ENCODE measurements around the gene GSTT2.

The GSTT2 gene

DNA sequence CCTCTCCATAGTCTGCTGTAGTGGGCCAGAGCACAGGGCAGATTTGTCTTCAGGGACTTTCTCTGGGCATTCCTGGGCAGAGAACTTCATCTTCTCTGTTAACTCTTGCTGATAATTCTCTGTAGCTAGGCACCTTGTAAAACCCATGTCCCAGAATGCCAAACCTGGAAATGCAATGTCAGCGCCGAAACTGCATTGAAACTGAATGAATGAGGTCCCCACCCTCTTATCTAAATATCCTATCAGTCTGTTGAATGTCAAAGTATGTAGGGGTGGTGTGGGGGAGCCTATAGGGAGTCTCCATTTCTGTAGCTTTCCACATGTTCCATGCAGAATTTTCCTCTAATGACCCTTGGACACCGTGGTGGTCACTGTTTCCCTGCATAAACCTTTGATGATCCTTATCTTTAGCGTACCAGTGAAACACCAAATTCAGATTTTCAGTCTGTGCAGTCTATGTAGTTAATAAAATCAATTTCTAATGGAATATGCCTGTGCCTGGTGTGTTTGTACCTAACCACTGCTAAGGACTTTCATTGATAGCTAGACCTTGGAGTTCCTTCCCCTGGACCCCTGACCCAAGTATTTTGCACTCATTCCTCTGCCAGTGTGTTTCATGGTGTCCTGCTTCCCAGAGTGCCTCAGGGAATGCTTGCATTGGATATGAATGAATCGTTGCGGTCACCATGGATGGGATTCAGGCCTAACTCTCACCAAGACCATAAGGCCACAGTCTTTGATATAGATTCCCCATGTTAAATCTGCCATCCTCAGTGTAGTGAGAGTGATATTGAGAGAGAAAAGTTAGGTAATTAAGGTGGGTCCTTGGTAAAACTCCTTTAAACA lies 28.7 kb downstream of the GSTT2 start:
- no peak for DNase-seq (ENCODE audit: low spot score)

DNA sequence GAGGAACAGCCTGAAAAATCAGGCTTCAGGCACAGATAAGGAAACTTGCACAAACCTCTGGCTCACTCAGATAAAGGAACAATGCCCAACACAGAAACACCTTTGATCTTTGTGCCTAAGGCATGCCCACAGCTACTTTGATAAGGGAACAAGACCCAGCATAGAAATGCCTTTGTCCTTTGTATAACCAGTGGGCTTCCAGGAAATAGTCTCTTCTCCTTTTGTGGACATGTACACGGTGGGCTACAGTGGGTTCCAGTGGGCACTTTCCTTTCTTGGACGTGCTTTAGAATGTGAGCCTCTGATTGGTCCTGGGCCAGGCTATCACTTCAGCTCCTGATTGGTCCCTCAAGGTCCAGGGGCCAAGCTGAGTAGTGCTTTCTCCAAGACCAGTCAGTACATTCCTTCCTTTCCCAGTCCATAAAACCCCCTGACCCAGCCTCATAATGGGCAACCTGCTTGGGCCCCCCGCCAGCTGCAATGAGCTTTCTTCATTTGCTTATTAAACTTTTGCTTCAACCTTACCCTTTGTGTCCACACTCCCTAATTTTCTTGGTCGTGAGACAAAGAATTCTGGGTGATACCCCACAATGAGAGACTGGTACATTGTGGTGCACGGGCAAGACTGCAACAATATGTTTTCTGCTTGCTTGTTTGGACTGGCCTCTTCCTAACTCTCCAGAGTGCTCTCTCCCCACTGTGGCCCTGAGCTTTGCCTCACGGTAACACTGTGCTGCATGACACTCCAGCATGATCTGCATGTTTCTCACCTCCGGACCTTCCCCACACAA lies 29.5 kb downstream of the GSTT2 start:
- DNase-seq (ENCODE audit: low spot score), result no peak

DNA sequence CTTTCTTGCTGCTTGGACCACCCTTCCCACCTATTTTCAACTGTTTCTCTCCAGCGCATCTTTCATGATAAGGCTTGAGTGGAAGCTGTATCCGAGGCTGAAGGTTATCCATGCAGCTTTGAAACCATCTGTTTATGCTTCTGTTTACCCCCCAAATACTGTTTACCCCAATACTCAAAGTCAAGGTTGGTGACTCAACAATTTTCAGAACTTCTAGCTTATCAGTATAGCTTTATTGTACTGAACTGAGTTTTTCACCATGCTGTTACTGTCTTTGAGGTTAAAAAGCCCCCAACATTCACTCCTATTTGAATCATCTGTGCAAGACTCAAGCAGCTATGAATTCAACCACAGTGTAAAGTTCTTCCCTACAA lies 30.1 kb downstream of the GSTT2 start:
- DNase-seq (ENCODE audit: low spot score), result no peak

DNA sequence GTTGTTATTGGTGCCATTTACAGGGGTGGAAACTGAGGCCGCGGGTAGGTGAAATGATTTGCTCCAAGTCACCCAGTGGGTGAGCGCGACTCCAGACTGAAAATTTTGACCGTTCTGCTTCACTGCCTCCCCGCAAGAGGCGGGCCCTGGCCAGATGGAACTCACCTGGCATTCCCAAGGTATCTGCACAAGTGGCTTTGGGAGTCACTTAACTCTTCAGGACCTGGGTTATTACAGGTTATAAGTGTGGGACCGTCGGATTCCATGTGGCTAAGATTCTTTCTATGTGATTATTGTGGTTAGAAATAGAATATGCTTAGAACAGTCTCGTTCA lies 31.8 kb downstream of the GSTT2 start:
- DNase-seq (ENCODE audit: low spot score), result no peak

DNA sequence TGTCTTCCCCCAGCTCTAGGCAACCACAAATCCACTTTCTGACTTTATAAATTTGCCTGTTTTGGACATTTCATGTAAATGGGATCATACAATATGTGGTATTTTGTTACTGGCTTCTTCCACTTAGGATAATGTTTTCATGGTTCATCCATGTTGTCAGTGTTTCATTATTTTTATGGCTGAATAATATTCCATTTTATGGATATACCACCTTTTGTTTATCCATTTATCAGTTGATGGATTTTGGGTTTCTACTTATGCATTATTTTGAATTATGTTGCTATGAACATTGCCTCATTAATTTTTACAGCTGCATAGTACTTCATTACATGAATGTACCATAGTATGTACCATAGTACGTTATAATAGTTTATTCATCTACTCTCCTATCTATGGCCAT lies 36.2 kb downstream of the GSTT2 start:
- no peak for DNase-seq (ENCODE audit: low spot score)

DNA sequence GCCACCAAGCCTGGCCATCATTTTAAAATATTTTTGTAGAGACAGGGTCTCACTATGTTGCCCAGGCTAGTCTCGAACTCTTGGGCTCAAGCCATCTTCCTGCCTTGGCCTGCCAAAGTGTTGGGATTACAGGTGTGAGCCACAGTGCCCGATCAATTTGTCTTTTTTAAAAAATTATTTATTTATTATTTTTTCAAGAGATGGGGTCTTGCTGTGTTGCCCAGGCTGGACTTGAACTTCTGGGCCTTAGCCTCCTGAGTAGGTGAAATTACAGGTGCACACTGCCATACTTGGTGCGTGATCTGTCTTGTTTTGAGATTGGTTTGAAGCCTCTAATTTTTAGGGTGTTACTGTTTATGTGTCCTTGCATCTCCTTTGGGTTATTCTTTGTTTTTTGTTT lies 41.4 kb downstream of the GSTT2 start:
- DNase-seq (ENCODE audit: low spot score), result no peak

DNA sequence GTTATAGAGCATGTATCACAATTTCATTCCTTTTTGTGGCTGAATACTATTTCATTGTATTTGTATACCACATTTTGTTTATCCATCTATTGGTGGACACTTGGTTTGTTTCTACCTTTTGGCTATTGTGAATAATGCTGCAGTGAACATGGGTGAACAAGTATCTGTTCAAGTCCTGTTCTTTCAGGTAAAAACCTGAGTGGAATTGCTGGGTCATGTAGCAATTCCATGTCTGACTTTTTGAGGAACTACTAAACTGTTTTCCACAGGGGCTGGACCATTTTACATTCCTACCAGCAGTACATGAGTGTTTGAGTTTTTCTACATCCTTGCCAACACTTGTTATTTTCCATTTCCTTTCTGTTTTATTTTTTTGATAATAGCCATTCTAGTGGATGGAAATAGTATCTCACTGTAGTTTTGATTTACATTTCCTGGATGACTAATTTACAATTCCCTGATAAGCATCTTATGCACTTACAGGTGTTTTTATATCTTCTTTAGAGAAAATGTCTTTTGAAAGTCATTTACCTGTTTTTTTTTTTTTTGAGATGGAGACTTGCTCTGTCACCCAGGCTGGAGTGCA lies 43.4 kb downstream of the GSTT2 start:
- no peak for DNase-seq (ENCODE audit: low spot score)

DNA sequence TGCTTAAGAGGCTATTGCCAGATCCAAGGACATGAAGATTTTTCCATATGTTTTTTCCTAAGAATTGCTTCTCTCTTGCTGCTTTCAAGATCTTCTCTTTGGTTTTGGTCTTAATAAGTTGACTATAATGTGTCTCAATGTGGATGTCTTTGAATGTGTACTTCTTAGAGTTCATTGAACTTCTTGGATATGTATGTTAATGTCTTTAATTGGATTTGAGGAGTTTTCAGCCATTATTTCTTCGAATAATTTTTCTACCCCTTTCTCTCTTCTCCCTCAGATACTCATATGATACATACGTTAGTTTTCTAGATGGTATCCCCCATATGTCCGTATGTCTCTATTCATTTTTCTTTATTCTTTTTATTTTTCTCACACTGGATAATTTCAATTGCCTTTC lies 44.4 kb downstream of the GSTT2 start:
- no peak for DNase-seq (ENCODE audit: low spot score)

DNA sequence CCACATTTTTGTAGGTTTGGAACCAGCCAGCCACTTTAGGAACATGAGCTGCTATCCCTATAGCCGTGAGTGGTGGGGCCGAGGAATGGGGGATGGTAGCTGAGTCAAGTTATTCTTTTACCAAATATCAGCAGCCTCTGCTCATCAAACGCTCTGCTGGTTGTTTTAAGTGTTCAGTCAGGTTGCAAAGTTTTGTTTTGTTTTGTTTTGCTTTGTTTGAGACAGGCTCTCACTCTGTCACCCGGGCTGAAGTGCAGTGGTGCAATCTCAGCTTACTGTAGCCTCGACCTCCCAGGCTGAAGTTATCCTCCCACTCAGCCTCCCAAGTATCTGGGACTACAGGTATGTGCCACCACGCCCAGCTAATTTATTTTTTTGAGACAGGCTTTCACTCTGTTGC lies 45.5 kb downstream of the GSTT2 start:
- no peak for DNase-seq (ENCODE audit: low spot score)

DNA sequence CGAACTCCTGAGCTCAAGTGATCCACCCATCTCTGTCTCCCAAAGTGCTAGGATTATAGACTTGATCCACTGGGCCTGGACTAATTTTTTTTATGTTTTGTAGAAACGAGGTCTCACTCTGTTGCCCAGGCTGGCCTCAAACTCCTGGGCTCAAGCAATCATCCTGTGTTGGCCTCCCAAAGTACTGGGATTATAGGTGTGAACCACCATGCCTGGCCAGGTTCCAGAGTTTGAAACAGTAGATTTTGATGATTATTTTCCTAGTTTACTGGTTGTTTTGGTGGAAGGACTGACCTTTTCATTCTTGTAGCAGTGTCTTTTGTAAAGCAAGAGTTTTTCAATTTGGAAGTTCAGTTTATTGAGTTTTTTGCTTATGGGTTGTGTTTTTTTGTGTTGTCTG lies 46.1 kb downstream of the GSTT2 start:
- DNase-seq (ENCODE audit: low spot score), result no peak

DNA sequence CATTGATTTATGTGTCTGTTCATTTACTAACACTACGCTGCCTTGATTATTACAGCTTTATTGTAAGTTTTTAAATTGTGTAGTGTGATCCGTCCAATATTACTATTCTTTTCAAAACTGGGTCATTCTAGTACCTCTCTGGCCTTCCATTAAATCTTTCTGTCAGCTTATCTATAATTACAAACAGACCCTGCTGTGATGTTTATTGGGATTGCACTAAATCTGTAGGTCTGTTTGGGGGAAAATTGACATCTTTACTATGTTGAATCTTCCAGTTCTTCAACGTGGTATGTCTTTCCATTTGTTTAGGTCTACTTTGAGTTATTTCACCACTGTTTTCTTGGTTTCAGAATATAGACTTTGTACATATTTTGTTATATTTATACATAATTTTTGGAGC lies 46.8 kb downstream of the GSTT2 start:
- no peak for DNase-seq (ENCODE audit: low spot score)

DNA sequence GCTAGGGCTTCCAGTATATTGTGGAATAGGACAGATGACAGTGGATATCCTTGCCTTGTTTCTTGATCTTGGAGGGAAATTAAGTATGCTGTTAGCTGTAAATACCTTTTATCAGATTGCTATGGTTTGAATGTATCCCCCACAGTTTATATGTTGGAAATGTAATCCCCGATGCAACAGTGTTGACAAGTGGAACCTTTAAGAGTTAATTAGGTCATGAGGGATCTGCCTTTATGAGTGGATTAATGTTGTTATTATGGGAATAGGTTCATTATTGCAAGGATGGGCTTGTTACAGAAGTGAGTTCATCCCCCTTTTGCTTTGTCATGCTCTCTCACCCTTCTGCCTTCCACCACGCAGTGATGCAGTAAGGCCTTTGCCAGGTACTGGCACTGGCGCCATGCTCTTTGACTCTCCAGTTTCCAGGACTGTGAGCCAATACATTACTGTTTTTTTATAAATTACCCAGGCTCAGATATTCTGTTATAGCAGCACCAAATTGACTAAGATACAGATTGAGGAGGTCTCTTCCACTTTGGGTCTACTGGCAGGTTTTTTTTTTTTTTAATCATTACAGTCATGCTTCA lies 47.5 kb downstream of the GSTT2 start:
- no peak for DNase-seq (ENCODE audit: low spot score)

DNA sequence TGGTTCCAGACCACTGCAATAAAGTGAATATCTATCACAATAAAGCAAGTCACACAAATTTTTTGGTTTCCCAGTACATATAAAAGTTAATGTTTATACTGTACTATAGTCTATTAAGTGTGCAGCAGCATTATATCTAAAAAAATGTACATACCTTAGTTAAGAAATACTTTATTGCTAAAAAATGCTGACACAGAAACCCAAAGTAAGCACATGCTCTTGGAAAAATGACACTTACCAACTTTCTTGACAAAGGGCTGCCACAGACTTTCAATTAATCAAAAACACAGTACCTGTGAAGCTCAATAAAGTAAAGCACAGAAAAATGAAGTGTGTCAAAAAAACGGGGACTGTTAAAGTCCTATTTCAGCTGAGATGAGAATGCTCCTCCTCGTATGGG lies 48.1 kb downstream of the GSTT2 start:
- no peak for DNase-seq (ENCODE audit: low spot score)

DNA sequence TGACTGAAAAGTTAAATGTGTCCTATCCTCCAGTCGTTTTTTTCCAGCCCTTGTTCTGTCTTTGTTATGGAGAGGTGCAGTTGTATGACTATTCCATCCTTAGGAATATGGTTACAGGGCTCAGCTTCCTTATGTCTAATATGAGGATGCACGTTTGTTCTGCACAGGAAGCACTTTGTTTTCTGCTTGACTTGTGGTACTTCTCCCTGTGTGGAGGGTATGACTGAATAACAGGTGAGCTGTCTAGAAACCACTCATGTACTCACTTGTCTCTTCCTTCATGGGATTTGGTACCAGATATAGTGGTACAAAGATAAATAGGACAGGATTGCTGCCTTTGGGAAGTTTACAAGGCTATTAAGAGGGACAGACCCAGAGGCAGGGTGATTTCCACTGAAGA lies 48.6 kb downstream of the GSTT2 start:
- DNase-seq (ENCODE audit: low spot score), result no peak

DNA sequence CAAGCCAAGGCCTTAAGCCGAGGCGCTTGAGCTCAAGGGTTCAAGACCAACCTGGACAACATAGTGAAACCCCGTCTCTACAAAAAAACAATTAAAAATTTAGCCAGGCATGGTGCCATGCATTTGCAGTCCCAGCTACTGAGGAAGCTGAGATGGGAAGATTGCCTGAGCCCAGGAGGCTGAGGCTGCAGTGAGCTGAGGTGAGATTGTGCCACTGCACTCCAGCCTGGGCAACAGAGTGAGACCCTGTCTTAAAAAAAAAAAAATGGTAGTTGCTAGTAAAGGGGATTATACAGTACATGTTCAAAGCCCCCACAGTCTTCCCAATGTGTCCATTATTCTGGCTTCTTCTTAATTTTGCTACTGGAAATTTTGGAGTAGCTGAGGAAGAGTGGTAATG lies 49.4 kb downstream of the GSTT2 start:
- DNase-seq (ENCODE audit: low spot score), result no peak

DNA sequence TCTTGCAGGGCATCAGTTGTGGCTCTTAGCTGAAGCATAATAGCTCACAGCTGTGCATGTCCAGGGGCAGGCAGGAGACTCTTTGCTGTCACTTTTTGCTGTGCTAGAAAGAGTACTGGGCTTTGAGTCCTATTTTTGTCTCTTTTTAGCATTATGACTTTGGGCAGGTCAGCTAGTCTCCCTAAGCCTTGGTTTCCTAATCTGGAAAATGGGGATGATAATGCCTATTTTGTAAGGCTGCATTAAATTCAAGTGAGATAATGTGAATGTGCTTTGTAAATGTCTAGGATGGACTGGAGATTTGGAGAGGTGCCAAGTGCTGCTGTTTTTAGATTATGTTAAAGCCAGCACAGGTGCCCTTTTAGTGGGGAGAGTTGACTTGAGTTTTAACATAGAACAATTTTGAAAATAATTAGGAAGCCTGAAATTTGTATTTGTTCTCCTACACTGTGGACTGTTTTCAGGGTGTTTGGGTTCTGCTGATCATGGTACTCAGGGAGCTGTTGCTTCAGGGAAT lies 50.3 kb downstream of the GSTT2 start:
- DNase-seq (ENCODE audit: low spot score), result no peak
